Head of caudate nucleus (tissue), 42 donors: ENCODE results near the gene UNC5C.

Experiments used
- DNase-seq, 42 donors: peaks; one replicate each; pipeline versions ENCODE4 v3.0.0 to v3.0.0-alpha.2; 2020 to 2021; ENCODE audit warnings: mixed read lengths in 7 of 42
- intact Hi-C: fragments of 100-400 bp; cut with DNase I; formaldehyde crosslinking; loops from one replicate; pipeline ENCODE4 v1.15.0; 2022

Gene UNC5C

GRCh38 chr4:95371476-95372224 lies 177.1 kb downstream of the UNC5C start:
- intact Hi-C loops = no loop called here

GRCh38 chr4:95367824-95368223 lies 180.9 kb downstream of the UNC5C start:
- intact Hi-C loops = no loop called here
- no peak for DNase-seq

More at GRCh38 chr4:95371476-95372224, 177.1 kb downstream of the UNC5C start:
- DNase-seq = no peak

- intact Hi-C loops = loop anchor here (5.0 kb wide), 1 partner anchor 183 kb away; the partner anchor contains the start of gene UNC5C
- DNase-seq = peak in 2 of 42 donors; percentile 11 to 26
These were observed 184.8 kb downstream of the UNC5C start for GRCh38 chr4:95363966-95364365.

- intact Hi-C loops = loop anchor here (5.0 kb wide), 1 partner anchor 184 kb away; the partner anchor contains the start of gene UNC5C
- no peak for DNase-seq
These were observed 185.2 kb downstream of the UNC5C start for GRCh38 chr4:95363559-95363925.

GRCh38 chr4:95362906-95363558 lies 185.7 kb downstream of the UNC5C start:
- intact Hi-C loops = loop anchor here (5.0 kb wide), 1 partner anchor 184 kb away; the partner anchor contains the start of gene UNC5C
- peak in 29 of 42 donors; percentile 14 to 81 (median 47) for DNase-seq

- intact Hi-C loops = loop anchor here (5.0 kb wide), 1 partner anchor 185 kb away; the partner anchor contains the start of gene UNC5C
These were observed 186.7 kb downstream of the UNC5C start for GRCh38 chr4:95362066-95362465.

GRCh38 chr4:95361696-95361965 lies 187.1 kb downstream of the UNC5C start:
- intact Hi-C loops = loop anchor here (5.0 kb wide), 1 partner anchor 186 kb away; the partner anchor contains the start of gene UNC5C

More at GRCh38 chr4:95362066-95362465, 186.7 kb downstream of the UNC5C start:
- peak in 5 of 42 donors; percentile 7 to 64 (median 39) for DNase-seq

GRCh38 chr4:95360906-95361695 lies 187.7 kb downstream of the UNC5C start:
- DNase-seq = no peak
- intact Hi-C loops = loop anchor here (5.0 kb wide), 1 partner anchor 186 kb away; the partner anchor contains the start of gene UNC5C

More at GRCh38 chr4:95361696-95361965, 187.1 kb downstream of the UNC5C start:
- no peak for DNase-seq

GRCh38 chr4:95360256-95360903 lies 188.4 kb downstream of the UNC5C start:
- intact Hi-C loops = loop anchor here (5.0 kb wide), 1 partner anchor 187 kb away; the partner anchor contains the start of gene UNC5C
- DNase-seq = no peak

- intact Hi-C loops = no loop called here
- no peak for DNase-seq
These were observed 190.4 kb downstream of the UNC5C start for GRCh38 chr4:95358421-95358820.

- intact Hi-C loops = no loop called here
- DNase-seq = no peak
These were observed 193.8 kb downstream of the UNC5C start for GRCh38 chr4:95355021-95355420.

GRCh38 chr4:95348418-95348817 lies 200.4 kb downstream of the UNC5C start:
- intact Hi-C loops = no loop called here
- DNase-seq = no peak

GRCh38 chr4:95343235-95343634 lies 205.5 kb downstream of the UNC5C start:
- intact Hi-C loops = no loop called here
- DNase-seq = no peak

GRCh38 chr4:95340191-95340590 lies 208.6 kb downstream of the UNC5C start:
- DNase-seq = no peak
- intact Hi-C loops = no loop called here

- intact Hi-C loops = no loop called here
- DNase-seq = no peak
These were observed 223.1 kb downstream of the UNC5C start for GRCh38 chr4:95325665-95326064.

GRCh38 chr4:95319169-95319568 lies 229.6 kb downstream of the UNC5C start:
- no peak for DNase-seq
- intact Hi-C loops = no loop called here

GRCh38 chr4:95318483-95318882 lies 230.3 kb downstream of the UNC5C start:
- intact Hi-C loops = no loop called here
- no peak for DNase-seq

- no peak for DNase-seq
- intact Hi-C loops = no loop called here
These were observed 230.7 kb downstream of the UNC5C start for GRCh38 chr4:95318044-95318443.
